T47D (cell line): Measurements from ENCODE around the gene SRPX.

Experiments used
- DNase-seq, 2 experiments: peaks; one replicate each; pipeline versions ENCODE4 v3.0.0 to v3.0.0-alpha.2; 2011 to 2012; ENCODE audit warnings: low read depth in 1 of 2, low spot score in 1 of 2
- JUND ChIP-seq: IDR thresholded peaks from 2 replicates; pipeline ENCODE4 v1.6.1; 2012; ENCODE audit warnings: low read depth
- in situ Hi-C: cut with HindIII; loops from 2 replicates; pipeline ENCODE4 v1.10.0; 2016; ENCODE audit warnings: low sequenced_read_pairs, low pct_unique_long_range_greater_than_20kb

The SRPX gene

GRCh38 chrX:38220415-38221390, at the start of gene SRPX:
SRPX (minus strand) TSS chrX:38220871; CDS start chrX:38220792, 79 bp downstream.
- no peak for DNase-seq
- TF ChIP-seq JUND = no peak
- in situ Hi-C loops = no loop called here

- in situ Hi-C loops = no loop called here
- no peak for DNase-seq
- TF ChIP-seq JUND = no peak
These were observed 47.3 kb upstream of the SRPX start for GRCh38 chrX:38268011-38268410.

- DNase-seq = no peak
- TF ChIP-seq JUND = no peak
- in situ Hi-C loops = no loop called here
These were observed 42.3 kb upstream of the SRPX start for GRCh38 chrX:38262715-38263620.

- in situ Hi-C loops = no loop called here
- DNase-seq = peak; percentile 16 to 53
- TF ChIP-seq JUND = no peak
These were observed 39.6 kb upstream of the SRPX start for GRCh38 chrX:38260231-38260630.

- no peak for DNase-seq
- in situ Hi-C loops = no loop called here
- no peak for TF ChIP-seq JUND
These were observed 35.3 kb upstream of the SRPX start for GRCh38 chrX:38256019-38256418.

GRCh38 chrX:38249965-38250364, 29.3 kb upstream of the SRPX start:
- no peak for TF ChIP-seq JUND
- in situ Hi-C loops = no loop called here
- no peak for DNase-seq

- no peak for DNase-seq
- in situ Hi-C loops = no loop called here
- no peak for TF ChIP-seq JUND
These were observed 26.4 kb upstream of the SRPX start for GRCh38 chrX:38247051-38247450.

- in situ Hi-C loops = no loop called here
- TF ChIP-seq JUND = no peak
These were observed 19.9 kb upstream of the SRPX start for GRCh38 chrX:38240541-38240940.

GRCh38 chrX:38236901-38237615, 16.4 kb upstream of the SRPX start:
- in situ Hi-C loops = no loop called here
- no peak for TF ChIP-seq JUND
- DNase-seq = no peak

More at GRCh38 chrX:38240541-38240940, 19.9 kb upstream of the SRPX start:
- no peak for DNase-seq

- DNase-seq = no peak
- in situ Hi-C loops = no loop called here
- TF ChIP-seq JUND = no peak
These were observed 13.4 kb upstream of the SRPX start for GRCh38 chrX:38233891-38234667.

GRCh38 chrX:38232079-38232686, 11.5 kb upstream of the SRPX start:
- DNase-seq = no peak
- in situ Hi-C loops = no loop called here
- no peak for TF ChIP-seq JUND

GRCh38 chrX:38225093-38225492, 4.4 kb upstream of the SRPX start:
- DNase-seq = no peak
- no peak for TF ChIP-seq JUND
- in situ Hi-C loops = no loop called here
